IPS-NIHi11 (cell line): ENCODE results near the gene UBE2M.
A peak's percentile ranks its signal among the peaks of the same experiment; 100 is the strongest.
"Not testable (repeated sequence)": the region's sequence is repeated elsewhere in the genome, so short reads cannot be mapped to it uniquely, and the experiment has no call there.

ENCODE experiments used
- DNase-seq: peaks from one replicate; pipeline ENCODE4 v3.0.0; 2012; ENCODE audit warnings: mixed read lengths, low spot score

Gene UBE2M

GRCh38 chr19:58555369-58555885, 3.0 kb downstream of the UBE2M start:
- DNase-seq = no peak

GRCh38 chr19:58554494-58555368, 3.7 kb downstream of the UBE2M start, which contains the start of gene CHMP2A:
Gene CHMP2A (minus strand): TSS chr19:58555105. CDS start chr19:58554212, 893 bp downstream.
- DNase-seq = peak; percentile 93

GRCh38 chr19:58553799-58554493, 4.5 kb downstream of the UBE2M start:
- DNase-seq = peak; percentile 26

DNA sequence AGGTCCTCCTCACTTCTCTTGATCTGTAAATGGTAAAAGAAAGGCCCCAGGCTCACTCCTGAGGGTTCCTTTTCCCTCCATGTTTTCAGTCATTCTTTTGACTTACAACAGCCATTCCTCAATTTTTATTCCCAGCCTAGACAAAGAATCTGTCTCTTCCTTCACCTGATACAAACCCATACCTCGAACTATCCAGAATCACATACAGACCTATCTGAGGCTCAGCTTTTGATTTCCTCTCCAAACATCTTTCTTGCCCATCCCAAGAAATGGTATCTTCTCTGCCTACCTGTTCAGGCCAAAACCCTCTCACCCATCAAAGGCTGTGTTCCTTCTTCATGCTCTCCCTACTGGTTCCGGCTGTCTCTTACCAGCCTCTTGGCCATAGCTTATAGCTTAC, 5.8 kb downstream of the UBE2M start:
- DNase-seq = no peak

GRCh38 chr19:58551577-58552471, 6.6 kb downstream of the UBE2M start:
- no peak for DNase-seq

DNA sequence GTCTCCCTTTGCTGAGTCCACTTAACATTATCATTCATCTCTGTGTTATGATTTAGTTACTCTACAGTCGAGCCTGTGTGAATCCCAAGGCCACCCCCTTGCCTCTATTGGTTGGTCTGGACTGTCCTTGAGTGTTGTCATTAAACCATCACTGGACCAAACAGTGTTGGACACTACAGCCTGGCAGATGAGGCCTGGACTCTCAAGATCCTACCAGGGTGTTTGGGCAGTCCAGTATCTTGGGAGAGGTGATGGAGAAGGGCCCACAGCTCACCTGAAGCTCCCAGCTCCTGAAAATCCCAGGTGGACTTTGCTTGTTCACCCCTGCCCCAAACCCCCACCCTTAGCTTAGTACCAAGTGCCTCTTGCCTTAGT, 7.3 kb downstream of the UBE2M start:
- no peak for DNase-seq

- DNase-seq = no peak
These were observed 7.9 kb downstream of the UBE2M start for GRCh38 chr19:58550362-58551122.

DNA sequence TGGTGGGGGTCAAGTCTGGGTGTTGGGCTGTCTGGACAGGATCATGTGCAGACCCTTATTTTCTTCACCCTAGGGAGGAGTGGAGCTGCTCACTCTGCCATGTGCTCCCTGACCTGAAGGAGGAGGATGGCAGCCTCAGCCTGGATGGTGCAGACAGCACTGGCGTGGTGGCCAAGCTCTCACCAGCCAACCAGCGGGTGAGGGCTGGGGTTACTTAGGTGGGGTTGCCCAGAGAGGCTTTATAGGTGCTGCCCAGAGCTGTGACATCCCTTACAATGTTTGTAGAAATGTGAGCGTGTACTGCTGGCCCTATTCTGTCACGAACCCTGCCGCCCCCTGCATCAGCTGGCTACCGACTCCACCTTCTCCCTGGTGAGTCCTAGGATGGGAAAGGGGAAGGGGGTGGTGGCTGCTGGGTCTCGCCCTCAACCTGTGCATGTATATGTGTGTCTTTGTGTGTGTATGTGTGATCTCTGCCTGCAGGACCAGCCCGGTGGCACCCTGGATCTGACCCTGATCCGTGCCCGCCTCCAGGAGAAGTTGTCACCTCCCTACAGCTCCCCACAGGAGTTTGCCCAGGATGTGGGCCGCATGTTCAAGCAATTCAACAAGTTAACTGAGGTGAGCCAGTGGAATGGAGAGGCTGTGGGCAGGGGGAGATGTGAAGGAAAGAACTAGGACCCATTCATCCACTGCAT, 8.6 kb downstream of the UBE2M start:
- DNase-seq = no peak

- DNase-seq = no peak
These were observed 9.3 kb downstream of the UBE2M start for GRCh38 chr19:58548859-58549663.

DNA sequence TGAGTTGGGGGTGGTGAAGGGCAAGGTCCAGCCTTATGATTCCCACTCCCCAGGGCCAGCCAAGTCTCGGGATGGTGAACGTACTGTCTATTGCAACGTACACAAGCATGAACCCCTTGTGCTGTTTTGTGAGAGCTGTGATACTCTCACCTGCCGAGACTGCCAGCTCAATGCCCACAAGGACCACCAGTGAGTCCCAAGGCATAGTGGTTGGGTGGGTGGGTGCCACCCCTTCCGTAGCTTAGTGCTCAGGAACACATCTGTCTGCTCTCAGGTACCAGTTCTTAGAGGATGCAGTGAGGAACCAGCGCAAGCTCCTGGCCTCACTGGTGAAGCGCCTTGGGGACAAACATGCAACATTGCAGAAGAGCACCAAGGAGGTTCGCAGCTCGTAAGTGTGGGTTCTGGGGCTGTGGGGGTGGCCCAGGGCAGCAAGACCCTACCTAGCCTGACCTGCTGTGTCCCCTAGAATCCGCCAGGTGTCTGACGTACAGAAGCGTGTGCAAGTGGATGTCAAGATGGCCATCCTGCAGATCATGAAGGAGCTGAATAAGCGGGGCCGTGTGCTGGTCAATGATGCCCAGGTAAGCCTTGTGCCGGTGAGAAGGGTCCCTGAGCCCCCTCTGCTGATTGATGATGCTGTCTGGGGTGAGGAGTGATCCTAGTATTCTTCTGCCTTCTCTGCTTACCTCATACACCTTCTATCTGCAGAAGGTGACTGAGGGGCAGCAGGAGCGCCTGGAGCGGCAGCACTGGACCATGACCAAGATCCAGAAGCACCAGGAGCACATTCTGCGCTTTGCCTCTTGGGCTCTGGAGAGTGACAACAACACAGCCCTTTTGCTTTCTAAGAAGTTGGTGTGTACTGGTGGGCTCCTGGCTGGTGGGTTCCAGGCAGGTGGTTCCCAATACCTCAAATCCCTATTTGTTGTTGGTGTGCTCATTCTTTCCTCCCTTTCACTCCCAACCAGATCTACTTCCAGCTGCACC, 10.8 kb downstream of the UBE2M start:
- no peak for DNase-seq

DNA sequence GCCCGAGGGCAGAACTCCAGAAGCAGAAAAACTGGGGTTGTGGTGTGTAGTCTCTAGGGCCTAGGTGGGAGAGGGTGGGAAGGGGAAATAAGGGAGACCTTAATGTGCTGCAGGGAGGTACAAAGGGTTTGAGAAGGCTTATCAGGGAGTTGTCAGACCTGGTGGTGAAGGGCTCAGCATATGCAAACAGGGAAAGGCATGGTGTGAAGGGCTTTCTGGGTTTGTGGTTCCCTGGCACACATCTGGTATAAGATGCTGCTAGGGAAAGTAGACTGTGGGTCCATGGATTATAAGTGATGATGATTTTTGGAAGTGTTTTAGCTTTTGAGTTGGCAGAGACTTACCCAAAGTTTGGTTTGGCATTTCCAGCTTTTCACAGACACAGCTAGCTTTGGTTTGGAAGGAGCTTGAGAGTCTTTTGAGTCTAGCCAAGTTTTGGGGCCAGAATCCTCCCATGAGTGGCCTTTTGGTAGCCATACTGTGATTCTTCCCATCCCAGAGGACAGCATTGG, 12.3 kb downstream of the UBE2M start:
- no peak for DNase-seq

DNA sequence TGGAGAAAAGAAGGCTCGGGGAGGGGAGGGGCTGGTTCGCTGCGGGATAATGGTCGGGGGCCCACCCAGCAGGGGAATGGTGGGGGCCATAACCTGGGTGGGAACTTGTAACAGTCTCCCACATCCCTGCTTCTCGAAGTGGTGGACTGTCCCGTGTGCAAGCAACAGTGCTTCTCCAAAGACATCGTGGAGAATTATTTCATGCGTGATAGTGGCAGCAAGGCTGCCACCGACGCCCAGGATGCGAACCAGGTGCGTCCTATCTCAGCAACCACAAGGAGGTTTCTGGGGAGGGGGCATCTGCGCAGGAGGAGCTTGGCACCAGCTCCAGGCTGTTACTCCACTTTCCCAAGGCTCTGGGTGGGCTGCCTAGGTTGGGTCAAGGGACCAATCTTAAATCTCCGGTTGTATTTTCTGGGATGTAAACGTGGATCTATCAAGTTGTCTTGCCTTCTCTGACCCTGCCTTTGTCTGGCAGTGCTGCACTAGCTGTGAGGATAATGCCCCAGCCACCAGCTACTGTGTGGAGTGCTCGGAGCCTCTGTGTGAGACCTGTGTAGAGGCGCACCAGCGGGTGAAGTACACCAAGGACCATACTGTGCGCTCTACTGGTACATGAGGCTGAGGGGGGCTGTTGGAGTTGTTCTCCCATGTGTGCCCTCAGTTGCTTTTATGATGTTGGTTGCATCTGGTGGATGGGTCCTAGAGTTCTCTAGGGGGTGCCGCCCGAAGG, 13.0 kb downstream of the UBE2M start:
- DNase-seq = no peak

- DNase-seq = peak; percentile 97
These were observed 13.7 kb downstream of the UBE2M start for GRCh38 chr19:58544591-58545285.

DNA sequence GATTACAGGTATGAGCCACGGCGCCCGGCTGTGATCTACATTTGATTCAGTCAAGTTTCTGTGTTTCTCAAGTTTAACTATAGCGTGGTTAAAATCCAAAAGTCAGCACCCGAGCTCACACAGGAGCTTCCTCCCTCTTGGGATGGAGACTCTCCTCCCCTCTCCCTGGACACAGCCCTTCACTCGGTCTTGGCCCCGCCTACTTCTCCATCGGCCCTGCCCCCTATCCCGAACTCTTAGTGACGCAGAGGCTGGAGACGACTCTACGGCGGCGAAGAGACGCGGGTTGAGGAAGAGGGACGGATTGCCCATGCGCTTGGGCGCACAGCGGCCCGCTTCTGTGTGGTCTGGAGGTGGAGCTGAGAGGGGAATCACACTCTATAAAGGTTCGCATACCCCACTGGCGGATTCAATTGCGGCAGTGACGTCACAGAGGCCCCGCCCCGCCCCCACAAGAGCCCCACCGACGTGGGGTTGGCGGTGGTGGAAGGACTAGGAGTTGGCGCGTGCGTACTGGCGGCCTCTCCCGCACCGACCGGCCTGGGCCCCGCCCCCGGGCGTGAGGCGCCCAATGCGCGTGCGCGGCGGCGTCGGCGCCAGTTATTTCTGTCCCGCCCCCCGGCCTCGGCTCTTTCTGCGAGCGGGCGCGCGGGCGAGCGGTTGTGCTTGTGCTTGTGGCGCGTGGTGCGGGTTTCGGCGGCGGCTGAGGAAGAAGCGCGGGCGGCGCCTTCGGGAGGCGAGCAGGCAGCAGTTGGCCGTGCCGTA, 14.4 kb downstream of the UBE2M start, which contains the start of gene TRIM28:
TSS of gene TRIM28 (plus strand) at position 239 of the 765 bp plus-strand sequence. CDS start 694 bp downstream, outside the sequence.
- peak; percentile 99 for DNase-seq

DNA sequence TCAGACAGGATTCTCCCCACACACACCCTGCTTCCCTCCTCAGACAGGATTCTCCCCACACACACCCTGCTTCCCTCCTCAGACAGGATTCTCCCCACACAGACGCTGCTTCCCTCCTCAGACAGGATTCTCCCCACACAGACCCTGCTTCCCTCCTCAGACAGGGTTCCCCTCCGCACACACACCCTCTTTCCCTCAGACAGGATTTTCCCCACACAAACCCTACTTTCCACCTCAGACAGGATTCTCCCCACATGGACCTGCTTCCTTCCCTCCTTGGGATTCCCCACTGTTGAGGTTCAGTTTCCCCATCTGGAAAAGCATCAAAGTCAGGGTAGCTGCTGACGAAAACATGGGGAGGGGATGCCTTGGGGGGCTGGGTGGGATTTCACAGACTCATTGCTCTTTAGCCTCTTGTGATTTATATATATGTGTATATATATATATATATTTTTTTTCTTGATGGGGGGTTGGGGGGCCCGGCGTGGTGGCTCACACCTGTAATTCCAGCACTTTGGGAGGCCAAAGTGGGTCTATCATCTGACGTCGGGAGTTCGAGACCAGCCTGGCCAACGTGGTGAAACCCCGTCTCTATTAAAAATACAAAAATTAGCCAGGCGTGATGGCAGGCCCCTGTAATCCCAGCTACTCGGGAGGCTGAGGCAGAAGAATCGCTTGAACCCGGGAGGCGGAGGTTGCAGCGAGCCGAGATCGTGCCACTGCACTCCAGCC, 15.6 kb downstream of the UBE2M start:
- not testable (repeated sequence) for DNase-seq
